ENCODE data around the gene LRP2BP. TPM values are rescaled to one million over a fixed set of nuclear protein-coding genes. Genes with fewer than 3 reads are reported as not detected.

LRP2BP gene
- total and polyA plus RNA-seq, 2 of the 4 experiments (the other 2 are of a cell fraction) = 0.10 to 0.18 TPM

- WGBS, 2 experiments (ENCODE audit: extremely low coverage in 2 of 2, insufficient read length in 1 of 2) = 87 to 100% methylated on average over 1 to 3 of the region's 22 CpGs
- TF ChIP-seq RFX5 (IDR thresholded peaks at IDR 0.05; ENCODE audit: low read depth, low read length) (no peak), FOS (IDR thresholded peaks at IDR 0.05; ENCODE audit: low read depth, low read length) (no peak), USF2 (IDR thresholded peaks at IDR 0.05; ENCODE audit: low read depth, low read length) (no peak), NFE2L2 (IDR thresholded peaks at IDR 0.05; ENCODE audit: low read depth, low read length) (no peak), CEBPB (IDR thresholded peaks at IDR 0.05; ENCODE audit: low read depth, low read length) (no peak), MAFK (IDR thresholded peaks at IDR 0.05; ENCODE audit: low read depth, low read length) (no peak), POLR2A (IDR thresholded peaks at IDR 0.05; ENCODE audit: low read depth, low read length) (no peak), RAD21 (IDR thresholded peaks at IDR 0.05; ENCODE audit: low read length) (no peak), MAZ (IDR thresholded peaks at IDR 0.05; ENCODE audit: borderline replicate concordance, low read depth, low read length) (no peak), RCOR1 (IDR thresholded peaks at IDR 0.05; ENCODE audit: insufficient replicate concordance, low read length) (no peak), CTCF (conservative IDR thresholded peaks at IDR 0.05; ENCODE audit: low read depth, low read length) (no peak), MXI1 (IDR thresholded peaks at IDR 0.05; ENCODE audit: borderline replicate concordance, low read depth, low read length) (no peak), BHLHE40 (IDR thresholded peaks at IDR 0.05; ENCODE audit: low read depth, low read length) (no peak), SMC3 (IDR thresholded peaks at IDR 0.05; ENCODE audit: low read depth, low read length) (no peak)
- TF ChIP-seq, protein P1, sequence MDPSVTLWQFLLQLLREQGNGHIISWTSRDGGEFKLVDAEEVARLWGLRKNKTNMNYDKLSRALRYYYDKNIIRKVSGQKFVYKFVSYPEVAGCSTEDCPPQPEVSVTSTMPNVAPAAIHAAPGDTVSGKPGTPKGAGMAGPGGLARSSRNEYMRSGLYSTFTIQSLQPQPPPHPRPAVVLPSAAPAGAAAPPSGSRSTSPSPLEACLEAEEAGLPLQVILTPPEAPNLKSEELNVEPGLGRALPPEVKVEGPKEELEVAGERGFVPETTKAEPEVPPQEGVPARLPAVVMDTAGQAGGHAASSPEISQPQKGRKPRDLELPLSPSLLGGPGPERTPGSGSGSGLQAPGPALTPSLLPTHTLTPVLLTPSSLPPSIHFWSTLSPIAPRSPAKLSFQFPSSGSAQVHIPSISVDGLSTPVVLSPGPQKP (IDR thresholded peaks at IDR 0.05; ENCODE audit: borderline replicate concordance, low read depth, low read length) = no peak
Observed at GRCh38 chr4:185426960-185427688, 31.4 kb upstream of the LRP2BP start.

More at GRCh38 chr4:185426960-185427688, 31.4 kb upstream of the LRP2BP start:
- no peak overlapping the region for H3K9ac ChIP-seq (ENCODE audit: low read depth, low read length)
- no peak overlapping the region for H2BK20ac ChIP-seq (ENCODE audit: low read depth, low read length)
- no TSS peak for BruUV-seq (replicated peaks)
- no peak overlapping the region for H3K18ac ChIP-seq (ENCODE audit: low read depth, low read length)
- H4K91ac ChIP-seq (ENCODE audit: insufficient read depth, low read depth, low read length) = no peak overlapping the region
- no peak overlapping the region for H2AFZ ChIP-seq (replicated peaks; ENCODE audit: low read length, poor library complexity)
- H3K4me1 ChIP-seq (ENCODE audit: control insufficient read depth, insufficient read depth, low read length) = peaks cover 4% of the 10 kb centered on the region; the same call in 1 of the 2 replicates
- no peak overlapping the region for H2AK9ac ChIP-seq (replicated peaks; ENCODE audit: low read depth, low read length, poor library complexity)
- H3K14ac ChIP-seq (replicated peaks; ENCODE audit: low read depth, low read length) = no peak overlapping the region
- H4K5ac ChIP-seq (ENCODE audit: low read depth, low read length) = no peak overlapping the region
- H3K27me3 ChIP-seq (ENCODE audit: control insufficient read depth, insufficient read depth, low read length) = no peaks in the 10 kb centered on the region
- DNase-seq = no peak
- H2BK15ac ChIP-seq (ENCODE audit: low read depth, low read length) = no peak overlapping the region
- POLR2A ChIA-PET (ENCODE audit: unreplicated experiment) = no interaction called here
- dilution Hi-C loops (cut with HindIII; ENCODE audit: low sequenced_read_pairs, unreplicated experiment) = no loop called here
- H3K79me1 ChIP-seq (ENCODE audit: low read depth in 1 of 2, low read length in 2 of 2) = peaks cover 7 to 14% of the 10 kb centered on the region in 2 experiments; a peak in 3 of 4 replicates
- no peak for ATAC-seq (ENCODE audit: low read depth)
- no peak overlapping the region for H2BK5ac ChIP-seq (ENCODE audit: low read depth, low read length, poor library complexity, severe bottlenecking)
- peaks cover 5% of the 10 kb centered on the region for H3K9me1 ChIP-seq (ENCODE audit: insufficient read depth, low read length)
- H3K27ac ChIP-seq (ENCODE audit: insufficient read depth, low read length) = no peak overlapping the region
- no peak overlapping the region for H3K23ac ChIP-seq (ENCODE audit: low read depth, low read length)
- H3K56ac ChIP-seq (ENCODE audit: extremely low read depth, insufficient read depth, low read length) = no peak overlapping the region
- H3K4me3 ChIP-seq (ENCODE audit: insufficient read depth, low read depth, low read length) = no peak overlapping the region
- no peak overlapping the region for H3K4me2 ChIP-seq (ENCODE audit: low read depth, low read length)
- in situ Hi-C loops (cut with MboI; ENCODE audit: low sequenced_read_pairs) = no loop called here
- H3K36me3 ChIP-seq (ENCODE audit: control insufficient read depth, insufficient read depth, low read length) = no peaks in the 10 kb centered on the region
- no peak overlapping the region for H3K4ac ChIP-seq (ENCODE audit: low read depth, low read length)
- no peak overlapping the region for H4K8ac ChIP-seq (ENCODE audit: low read depth in 2 of 2, low read length in 2 of 2)
- no peak overlapping the region for H2BK120ac ChIP-seq (ENCODE audit: low read depth, low read length)
- H3K9me3 ChIP-seq (ENCODE audit: control insufficient read depth, insufficient read depth, low read length) = no peaks in the 10 kb centered on the region
- H4K20me1 ChIP-seq (ENCODE audit: insufficient read depth, low read length) = no peaks in the 10 kb centered on the region
- no peak overlapping the region for H2AK5ac ChIP-seq (ENCODE audit: low read depth, low read length)
- intact Hi-C loops (cut with micrococcal nuclease) = loop anchor here (5.0 kb wide), 1 partner anchor 170 kb away; no protein-coding TSS in a partner anchor
- CTCF ChIA-PET = interaction anchor here (0.6 to 0.9 kb wide), 2 partner anchors 37 to 171 kb away, joined by 3 read pairs; no protein-coding TSS in a partner anchor

Measured in IMR-90 (cell line).